Left cardiac atrium (tissue), 2 donors: Measurements from ENCODE around the gene DPP4. TPM values are rescaled to one million over a fixed set of nuclear protein-coding genes. Genes with fewer than 3 reads are reported as not detected.

Experiments
- total RNA-seq, 2 donors: library from RNA; stranded (reverse); fragmentation: NEBNext Ultra II Directional; extraction: Animal tissue kit (Norgen Biotek cat#: 25700); gene quantifications; one replicate each; pipeline ENCODE4 v1.2.1, GENCODE V29; 2021
- donor health status: DM: no; HTN: yes; CAD: no; lungs with severe emphysema.
- donor health status: DM: yes; HTN: yes; CAD: no.

The DPP4 gene
- total RNA-seq, 2 donors from 2014 or later = 1.7 to 2.0 TPM

Other genes starting within 250 kb of the DPP4 start
- gene GCG, start 78.0 kb upstream of the DPP4 start, total RNA-seq = not detected
- gene FAP, start 169.2 kb upstream of the DPP4 start, total RNA-seq = 1 to 10 TPM; 1.4 to 3.4 TPM
- 10 to 100 TPM in 1 of 2 donors, 1 to 10 TPM in 1; 8.5 to 11.4 TPM for gene IFIH1, start 244.5 kb upstream of the DPP4 start, total RNA-seq